IMR-90 (cell line): ENCODE measurements around the gene TPM2. TPM values are rescaled to one million over a fixed set of nuclear protein-coding genes. Genes with fewer than 3 reads are reported as not detected.

ENCODE experiments used
- ATAC-seq: fragments of 200-7000 bp; cut with Tn5 transposase; 2 replicates; pipeline ENCODE4 v1.9.1; 2020; ENCODE audit warnings: low read depth, mild to moderate bottlenecking, moderate library complexity
- BruUV-seq: library from RNA; stranded (reverse); fragments of 400-500 nt; replicated peaks from 2 replicates; lab custom pipeline; 2021; lab: Mats Ljungman, UMichigan
- CTCF ChIA-PET: fragments of 300-600 bp; formaldehyde crosslinking; extraction: SDS; loops from one replicate; lab custom pipeline; 2021; ENCODE audit warnings: antibody characterized with exemption; lab: Yijun Ruan, JAX
- POLR2A ChIA-PET: fragments of 300-600 bp; sonication (Branson Sonifier 250); formaldehyde crosslinking; loops from one replicate; lab custom pipeline; 2022; ENCODE audit warnings: antibody characterized with exemption; ENCODE audit not compliant: unreplicated experiment; lab: Charles Lee
- DNase-seq: peaks from one replicate; pipeline ENCODE4 v3.0.0; 2013
- H2AFZ ChIP-seq: replicated peaks from 2 replicates; pipeline ENCODE3; 2013; ENCODE audit warnings: low read length, mild to moderate bottlenecking; ENCODE audit not compliant: poor library complexity
- H2AK5ac ChIP-seq: 2 replicates; pipeline ENCODE4 v1.6.1; 2013; ENCODE audit warnings: low read depth, low read length, inconsistent platforms
- H2AK9ac ChIP-seq: replicated peaks from 2 replicates; pipeline ENCODE3; 2013; ENCODE audit warnings: mild to moderate bottlenecking, low read depth, low read length, moderate library complexity; ENCODE audit not compliant: poor library complexity
- H2BK120ac ChIP-seq: 2 replicates; pipeline ENCODE4 v1.6.1; 2013; ENCODE audit warnings: low read depth, low read length, inconsistent platforms
- H2BK15ac ChIP-seq: 3 replicates; pipeline ENCODE4 v1.6.1; 2013; ENCODE audit warnings: low read depth, low read length, inconsistent platforms
- H2BK20ac ChIP-seq: 2 replicates; pipeline ENCODE4 v1.6.1; 2013; ENCODE audit warnings: low read depth, mild to moderate bottlenecking, inconsistent platforms, low read length, moderate library complexity
- H2BK5ac ChIP-seq: 2 replicates; pipeline ENCODE4 v1.6.1; 2013; ENCODE audit warnings: mild to moderate bottlenecking, low read depth, low read length, inconsistent platforms; ENCODE audit not compliant: poor library complexity, severe bottlenecking
- H3K14ac ChIP-seq: replicated peaks from 2 replicates; pipeline ENCODE4 v1.6.1; 2013; ENCODE audit warnings: low read depth, low read length, inconsistent platforms
- H3K18ac ChIP-seq: 2 replicates; pipeline ENCODE4 v1.6.1; 2013; ENCODE audit warnings: low read depth, low read length, control low read depth
- H3K23ac ChIP-seq: 2 replicates; pipeline ENCODE4 v1.6.1; 2013; ENCODE audit warnings: low read depth, low read length, inconsistent platforms
- H3K27ac ChIP-seq: 2 replicates; pipeline ENCODE4 v1.5.1; 2013; ENCODE audit warnings: mild to moderate bottlenecking, control low read depth, low read length; ENCODE audit not compliant: insufficient read depth
- H3K27me3 ChIP-seq: 2 replicates; pipeline ENCODE4 v1.6.1; 2013; ENCODE audit warnings: low read length; ENCODE audit not compliant: control insufficient read depth, insufficient read depth
- H3K36me3 ChIP-seq: 2 replicates; pipeline ENCODE4 v1.6.1; 2013; ENCODE audit warnings: low read length, mixed read lengths; ENCODE audit not compliant: control insufficient read depth, insufficient read depth
- H3K4ac ChIP-seq: 2 replicates; pipeline ENCODE4 v1.6.1; 2013; ENCODE audit warnings: low read depth, low read length, inconsistent platforms
- H3K4me1 ChIP-seq: 2 replicates; pipeline ENCODE4 v1.6.1; 2013; ENCODE audit warnings: low read length, mixed read lengths; ENCODE audit not compliant: control insufficient read depth, insufficient read depth
- H3K4me2 ChIP-seq: 2 replicates; pipeline ENCODE4 v1.6.1; 2013; ENCODE audit warnings: low read depth, mild to moderate bottlenecking, control low read depth, low read length, moderate library complexity
- H3K4me3 ChIP-seq: 2 replicates; pipeline ENCODE4 v1.5.1; 2013; ENCODE audit warnings: low read depth, mild to moderate bottlenecking, control low read depth, low read length, moderate library complexity; ENCODE audit not compliant: insufficient read depth
- H3K56ac ChIP-seq: 2 replicates; pipeline ENCODE4 v1.6.1; 2013; ENCODE audit warnings: low read length, inconsistent platforms; ENCODE audit not compliant: insufficient read depth; ENCODE audit errors: extremely low read depth
- H3K79me1 ChIP-seq, 2 experiments: 2 replicates each; pipeline ENCODE4 v1.6.1; 2013; ENCODE audit warnings: low read length in 2 of 2, inconsistent platforms in 1 of 2, low read depth in 1 of 2
- H3K9ac ChIP-seq: 2 replicates; pipeline ENCODE4 v1.6.1; 2013; ENCODE audit warnings: low read depth, low read length, control low read depth
- H3K9me1 ChIP-seq: 2 replicates; pipeline ENCODE4 v1.6.1; 2013; ENCODE audit warnings: low read length, inconsistent platforms; ENCODE audit not compliant: insufficient read depth
- H3K9me3 ChIP-seq: 2 replicates; pipeline ENCODE4 v1.6.1; 2013; ENCODE audit warnings: low read length; ENCODE audit not compliant: control insufficient read depth, insufficient read depth
- H4K20me1 ChIP-seq: 2 replicates; pipeline ENCODE4 v1.6.1; 2013; ENCODE audit warnings: low read length, inconsistent platforms; ENCODE audit not compliant: insufficient read depth
- H4K5ac ChIP-seq: 2 replicates; pipeline ENCODE4 v1.6.1; 2013; ENCODE audit warnings: mild to moderate bottlenecking, low read depth, low read length, control low read depth
- H4K8ac ChIP-seq, 2 experiments: 2 replicates each; pipeline ENCODE4 v1.6.1; 2013; ENCODE audit warnings: low read depth in 2 of 2, low read length in 2 of 2, control low read depth in 1 of 2, inconsistent platforms in 1 of 2
- H4K91ac ChIP-seq: 2 replicates; pipeline ENCODE4 v1.6.1; 2013; ENCODE audit warnings: low read depth, low read length, inconsistent platforms; ENCODE audit not compliant: insufficient read depth
- BHLHE40 ChIP-seq: fragments of 150-350 bp; IDR thresholded peaks from 2 replicates; pipeline ENCODE4 v1.6.1; 2016; ENCODE audit warnings: mild to moderate bottlenecking, low read depth, low read length
- CEBPB ChIP-seq: IDR thresholded peaks from 2 replicates; pipeline ENCODE4 v1.6.1; 2012; ENCODE audit warnings: low read depth, low read length, improper control_type of control experiment
- CHD1 ChIP-seq: IDR thresholded peaks from 2 replicates; pipeline ENCODE4 v1.6.1; 2012; ENCODE audit warnings: low read depth, low read length, improper control_type of control experiment
- FOS ChIP-seq: fragments of 150-350 bp; IDR thresholded peaks from 2 replicates; pipeline ENCODE4 v1.6.1; 2016; ENCODE audit warnings: low read depth, low read length
- MAZ ChIP-seq: IDR thresholded peaks from 2 replicates; pipeline ENCODE4 v1.6.1; 2012; ENCODE audit warnings: low read depth, mild to moderate bottlenecking, low read length, improper control_type of control experiment, moderate library complexity, borderline replicate concordance
- MXI1 ChIP-seq: IDR thresholded peaks from 2 replicates; pipeline ENCODE4 v1.6.1; 2012; ENCODE audit warnings: low read depth, mild to moderate bottlenecking, low read length, moderate library complexity, borderline replicate concordance
- NFE2L2 ChIP-seq: fragments of 150-350 bp; IDR thresholded peaks from 2 replicates; pipeline ENCODE4 v1.6.1; 2016; ENCODE audit warnings: low read depth, mild to moderate bottlenecking, low read length
- POLR2A ChIP-seq: IDR thresholded peaks from 2 replicates; pipeline ENCODE4 v1.6.1; 2012; ENCODE audit warnings: mild to moderate bottlenecking, low read depth, low read length
- RAD21 ChIP-seq: IDR thresholded peaks from 2 replicates; pipeline ENCODE4 v1.6.1; 2012; ENCODE audit warnings: low read length, improper control_type of control experiment
- RFX5 ChIP-seq: IDR thresholded peaks from 2 replicates; pipeline ENCODE4 v1.8.0; 2012; ENCODE audit warnings: low read depth, mild to moderate bottlenecking, low read length, moderate library complexity
- SMC3 ChIP-seq: fragments of 150-350 bp; IDR thresholded peaks from 2 replicates; pipeline ENCODE4 v1.6.1; 2016; ENCODE audit warnings: low read depth, mild to moderate bottlenecking, antibody characterized with exemption, low read length, moderate library complexity
- WGBS, 2 experiments: methylation state at CpG; one replicate each; pipeline versions ENCODE4 v1.1.5 to v1.1.7; 2013; ENCODE audit warnings: missing lambda C conversion rate in 2 of 2; ENCODE audit not compliant: insufficient read length in 1 of 2; ENCODE audit errors: extremely low coverage in 2 of 2; 5-methylcytosine and 5-hydroxymethylcytosine counted together
- dilution Hi-C: fragments of 300-500 bp; cut with HindIII; formaldehyde crosslinking; loops from one replicate; pipeline ENCODE4 v1.14.3; 2018; ENCODE audit warnings: low sequenced_read_pairs; ENCODE audit not compliant: unreplicated experiment
- in situ Hi-C: fragments of 300-500 bp; cut with MboI; formaldehyde crosslinking; loops from 3 replicates; pipeline ENCODE4 v1.14.3; 2019; ENCODE audit warnings: low sequenced_read_pairs, inconsistent platforms, mixed read lengths
- intact Hi-C: fragments of 100-400 bp; cut with micrococcal nuclease; formaldehyde crosslinking; loops from 2 replicates; pipeline ENCODE4 v1.10.0; 2022
- polyA plus RNA-seq, 3 experiments: library from polyadenylated mRNA; depleted of rRNA; stranded (reverse); fragments of >200 nt; gene quantifications; 2 replicates each; pipeline ENCODE4 v1.2.3, GENCODE V29; 2012; ENCODE audit warnings: low replicate concordance in 1 of 3
- total RNA-seq: library from RNA; depleted of rRNA; stranded (reverse); fragments of >200 nt; gene quantifications from 2 replicates; pipeline ENCODE4 v1.2.3, GENCODE V29; 2012
- TF ChIP-seq, protein P1 (sequence below): fragments of 150-350 bp; IDR thresholded peaks from 2 replicates; pipeline ENCODE4 v1.6.1; 2017; ENCODE audit warnings: mild to moderate bottlenecking, antibody characterized with exemption, low read length, low read depth
- TF ChIP-seq, protein P2 (sequence below): conservative IDR thresholded peaks from 2 replicates; pipeline ENCODE4 v1.5.1; 2012; ENCODE audit warnings: mild to moderate bottlenecking, low read depth, low read length, improper control_type of control experiment

TPM2 gene
- total and polyA plus RNA-seq, 2 of the 4 experiments (the other 2 are of a cell fraction), result 960 to 2,500 TPM

DNA sequence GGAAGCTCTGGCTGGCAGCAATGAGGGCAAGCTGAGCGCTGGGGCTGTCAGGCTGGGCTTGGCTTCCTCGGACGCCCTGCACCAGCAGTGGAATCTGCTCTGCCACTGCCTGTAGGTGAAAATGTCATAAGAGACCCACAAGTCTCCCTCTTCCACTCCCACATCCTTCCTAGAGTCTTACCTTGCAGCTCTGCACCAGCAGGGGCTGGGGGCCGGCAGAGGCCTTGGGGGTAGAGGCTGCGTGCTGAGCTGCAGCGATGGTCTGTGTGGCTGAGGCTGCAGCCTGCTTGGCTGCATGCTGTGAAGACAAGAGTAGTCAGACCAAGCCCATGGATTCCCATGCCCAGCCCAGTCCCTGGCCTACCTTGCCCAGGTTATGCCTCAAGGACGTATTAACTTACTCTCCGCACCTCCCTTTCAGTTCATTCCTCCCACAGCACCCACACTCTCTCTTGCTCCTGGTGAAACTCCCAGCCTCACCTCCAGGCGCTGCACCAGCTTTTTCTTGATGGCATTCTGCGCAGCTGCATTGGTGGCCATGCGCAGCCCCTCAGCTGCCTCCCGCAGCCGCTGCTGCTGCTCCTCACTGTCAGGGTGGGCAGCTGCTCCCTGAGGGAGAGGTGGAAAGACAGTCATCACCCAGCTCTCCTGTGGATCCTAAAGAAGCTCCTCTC, 25.0 kb upstream of the TPM2 start (continued):
- TF ChIP-seq, protein P1, sequence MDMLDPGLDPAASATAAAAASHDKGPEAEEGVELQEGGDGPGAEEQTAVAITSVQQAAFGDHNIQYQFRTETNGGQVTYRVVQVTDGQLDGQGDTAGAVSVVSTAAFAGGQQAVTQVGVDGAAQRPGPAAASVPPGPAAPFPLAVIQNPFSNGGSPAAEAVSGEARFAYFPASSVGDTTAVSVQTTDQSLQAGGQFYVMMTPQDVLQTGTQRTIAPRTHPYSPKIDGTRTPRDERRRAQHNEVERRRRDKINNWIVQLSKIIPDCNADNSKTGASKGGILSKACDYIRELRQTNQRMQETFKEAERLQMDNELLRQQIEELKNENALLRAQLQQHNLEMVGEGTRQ, result no peak
- TF ChIP-seq MAZ (no peak), MXI1 (no peak), SMC3 (no peak)

DNA sequence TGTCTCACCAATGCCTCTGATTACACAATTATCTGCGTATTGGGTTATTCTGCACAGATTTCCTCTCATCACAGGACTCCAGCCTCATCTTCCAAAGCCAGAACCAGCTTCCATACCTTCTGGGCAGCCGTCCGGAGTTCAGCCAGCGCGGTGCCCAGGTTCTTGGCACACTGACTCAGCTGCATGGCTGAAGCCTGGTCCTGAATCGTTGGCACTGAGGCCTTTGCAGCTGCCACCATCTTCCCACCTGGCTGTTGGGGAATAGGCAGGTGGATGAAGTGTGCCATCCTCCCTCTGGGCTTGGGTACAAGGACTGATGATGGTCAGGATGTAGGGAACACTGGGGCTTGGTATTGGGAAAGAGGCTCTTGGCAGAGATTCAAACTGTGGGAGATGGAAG, 24.4 kb upstream of the TPM2 start:
- Histone ChIP-seq H4K91ac (no peak overlapping the region), H3K9me1 (no peaks in the 10 kb centered on the region; the same call in 1 of the 2 replicates), H3K56ac (no peak overlapping the region), H2BK20ac (no peak overlapping the region), H2BK120ac (no peak overlapping the region), H2AFZ (no peak overlapping the region), H3K4ac (no peak overlapping the region), H3K36me3 (peaks cover 86% of the 10 kb centered on the region), H2BK5ac (no peak overlapping the region), H3K4me3 (no peak overlapping the region), H3K9ac (no peak overlapping the region), H2BK15ac (no peak overlapping the region), H3K23ac (no peak overlapping the region), H3K79me1 (peaks cover 30 to 70% of the 10 kb centered on the region in 2 experiments; a peak in 3 of 4 replicates), H3K9me3 (no peaks in the 10 kb centered on the region), H4K20me1 (peaks cover 35% of the 10 kb centered on the region), H3K18ac (no peak overlapping the region), H4K8ac (no peak overlapping the region), H3K27ac (no peak overlapping the region), H3K4me1 (no peaks in the 10 kb centered on the region), H3K4me2 (no peak overlapping the region), H2AK5ac (no peak overlapping the region), H3K14ac (no peak overlapping the region), H2AK9ac (no peak overlapping the region), H3K27me3 (no peaks in the 10 kb centered on the region), H4K5ac (no peak overlapping the region)
- ChIA-PET CTCF (interaction anchor here (0.7 kb wide), 1 partner anchor 53 kb away, joined by 3 read pairs; no protein-coding TSS in a partner anchor), POLR2A (interaction anchor here (1.0 kb wide), 1 partner anchor 23 kb away, joined by 4 read pairs; no protein-coding TSS in a partner anchor)
- no TSS peak for BruUV-seq
- WGBS, 2 experiments, result 100% methylated on average over 2 of the region's 6 CpGs; no CpG with 5 or more reads in 1 of the 2 experiments
- ATAC-seq, result no peak
- in situ Hi-C loops (no loop called here), intact Hi-C loops (no loop called here), dilution Hi-C loops (no loop called here)
- no peak for DNase-seq
- TF ChIP-seq BHLHE40 (no peak), MXI1 (no peak), POLR2A (no peak), CHD1 (no peak), RAD21 (no peak), MAZ (no peak), NFE2L2 (no peak), RFX5 (no peak), CEBPB (no peak), FOS (no peak)
- TF ChIP-seq, protein P2, sequence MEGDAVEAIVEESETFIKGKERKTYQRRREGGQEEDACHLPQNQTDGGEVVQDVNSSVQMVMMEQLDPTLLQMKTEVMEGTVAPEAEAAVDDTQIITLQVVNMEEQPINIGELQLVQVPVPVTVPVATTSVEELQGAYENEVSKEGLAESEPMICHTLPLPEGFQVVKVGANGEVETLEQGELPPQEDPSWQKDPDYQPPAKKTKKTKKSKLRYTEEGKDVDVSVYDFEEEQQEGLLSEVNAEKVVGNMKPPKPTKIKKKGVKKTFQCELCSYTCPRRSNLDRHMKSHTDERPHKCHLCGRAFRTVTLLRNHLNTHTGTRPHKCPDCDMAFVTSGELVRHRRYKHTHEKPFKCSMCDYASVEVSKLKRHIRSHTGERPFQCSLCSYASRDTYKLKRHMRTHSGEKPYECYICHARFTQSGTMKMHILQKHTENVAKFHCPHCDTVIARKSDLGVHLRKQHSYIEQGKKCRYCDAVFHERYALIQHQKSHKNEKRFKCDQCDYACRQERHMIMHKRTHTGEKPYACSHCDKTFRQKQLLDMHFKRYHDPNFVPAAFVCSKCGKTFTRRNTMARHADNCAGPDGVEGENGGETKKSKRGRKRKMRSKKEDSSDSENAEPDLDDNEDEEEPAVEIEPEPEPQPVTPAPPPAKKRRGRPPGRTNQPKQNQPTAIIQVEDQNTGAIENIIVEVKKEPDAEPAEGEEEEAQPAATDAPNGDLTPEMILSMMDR, result no peak
- TF ChIP-seq, protein P1, result no peak
